Right forelimb (tissue), 1 donor: ENCODE measurements around the gene TMEM72.
A peak's percentile ranks its signal among the peaks of the same experiment; 100 is the strongest.

Source experiments
- DNase-seq: peaks from one replicate; pipeline ENCODE4 v3.0.0-alpha.2; 2018

TMEM72 gene

DNA sequence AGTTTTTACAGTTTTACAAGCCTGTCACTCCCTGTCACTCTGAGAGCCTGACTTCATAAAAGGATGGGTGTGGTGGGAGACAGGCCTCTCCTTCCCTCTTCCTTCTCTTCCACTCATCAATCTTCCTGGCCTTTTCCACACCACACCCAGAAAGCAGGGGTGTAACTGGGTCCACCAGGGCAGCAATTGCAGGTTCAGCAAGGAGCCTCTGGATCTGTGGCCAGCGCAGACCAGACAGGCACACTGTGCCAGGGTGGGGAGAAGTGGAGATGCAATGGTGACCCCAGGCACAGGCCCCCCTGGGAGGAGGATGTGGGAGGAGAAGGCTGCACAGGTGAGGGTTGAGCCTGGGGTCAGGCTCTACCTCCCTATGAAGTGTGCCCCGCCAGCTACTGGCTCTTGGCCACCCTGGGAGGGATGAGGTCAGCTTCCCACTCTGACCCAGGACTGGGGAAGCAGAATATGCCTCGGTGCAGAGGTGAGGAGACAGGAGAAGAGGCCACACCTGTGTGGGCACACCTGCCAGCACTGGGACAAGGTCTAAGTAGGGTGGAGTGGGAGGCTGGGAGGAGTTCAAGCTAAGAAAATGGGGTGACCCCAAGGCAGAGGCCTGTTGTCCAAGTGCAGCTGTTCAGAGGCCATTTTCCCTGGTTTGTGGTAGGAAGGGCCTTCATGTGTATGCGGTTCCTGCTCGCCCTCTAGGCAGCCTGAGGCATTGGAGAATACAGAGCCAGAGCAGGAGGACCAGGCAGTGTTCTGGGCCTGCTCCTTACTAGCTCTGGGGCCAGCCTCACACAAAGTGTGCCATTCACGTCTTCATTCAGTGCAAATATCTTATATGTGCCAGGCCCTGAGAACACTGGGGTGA lies 20.2 kb upstream of the TMEM72 start:
- DNase-seq, result peak; percentile 40

DNA sequence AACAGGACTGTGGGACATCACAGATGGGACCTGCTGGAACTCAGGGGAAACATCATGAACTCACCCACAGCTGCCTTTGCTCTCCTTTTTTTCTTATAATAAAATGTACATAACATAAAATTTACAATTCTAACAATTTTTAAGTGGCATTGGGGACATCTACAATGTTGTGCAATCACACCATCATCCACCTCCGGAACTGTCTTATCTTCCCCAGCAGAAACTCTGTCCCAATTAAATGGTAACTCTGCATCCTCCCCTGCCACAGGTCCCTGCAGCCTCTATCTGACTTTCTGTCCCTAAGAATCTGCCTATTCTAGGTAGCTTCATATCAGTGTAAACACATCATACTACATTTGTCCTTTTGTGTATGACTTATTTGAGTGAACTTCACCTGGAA lies 19.4 kb upstream of the TMEM72 start:
- DNase-seq, result no peak

DNA sequence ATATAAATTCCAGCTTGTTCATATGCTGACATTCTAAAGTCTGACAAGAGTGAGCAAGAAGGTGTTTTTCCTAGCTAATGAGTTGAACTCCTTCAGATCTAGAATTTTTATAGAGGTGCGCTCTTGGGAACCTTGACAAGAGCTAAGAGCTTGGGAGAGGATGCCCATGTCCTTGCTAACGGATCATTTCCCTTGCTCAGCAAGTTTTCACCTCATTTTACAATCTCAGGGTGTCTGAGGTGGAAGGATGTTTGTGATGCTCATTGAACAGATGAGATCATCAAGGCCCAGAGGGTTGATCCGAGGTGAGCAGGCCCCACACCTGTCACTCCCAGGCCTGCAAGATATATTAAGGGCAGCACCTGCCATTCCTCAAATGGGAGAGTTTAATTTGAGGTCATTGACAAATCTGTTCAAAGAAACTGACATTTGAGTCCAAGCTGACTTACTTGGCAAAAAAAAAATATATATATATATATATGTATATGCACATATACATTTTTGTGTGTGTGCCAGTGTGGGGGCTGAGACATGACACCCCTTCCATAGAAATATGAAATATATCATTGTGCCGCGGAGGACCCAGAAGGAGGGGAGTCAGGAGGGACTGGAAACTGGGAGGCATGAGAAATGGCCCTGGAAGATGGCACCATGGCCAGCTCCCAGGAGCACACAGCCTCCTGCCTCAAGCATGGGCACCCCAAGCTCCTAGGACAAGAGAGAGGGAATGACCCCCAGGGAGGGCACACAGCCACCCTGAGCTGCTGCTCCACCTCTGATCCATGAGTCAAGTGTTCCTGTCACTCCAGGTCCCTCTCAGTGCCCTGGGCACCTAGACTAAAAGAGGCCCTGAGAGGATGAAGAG lies 17.3 kb upstream of the TMEM72 start:
- no peak for DNase-seq

DNA sequence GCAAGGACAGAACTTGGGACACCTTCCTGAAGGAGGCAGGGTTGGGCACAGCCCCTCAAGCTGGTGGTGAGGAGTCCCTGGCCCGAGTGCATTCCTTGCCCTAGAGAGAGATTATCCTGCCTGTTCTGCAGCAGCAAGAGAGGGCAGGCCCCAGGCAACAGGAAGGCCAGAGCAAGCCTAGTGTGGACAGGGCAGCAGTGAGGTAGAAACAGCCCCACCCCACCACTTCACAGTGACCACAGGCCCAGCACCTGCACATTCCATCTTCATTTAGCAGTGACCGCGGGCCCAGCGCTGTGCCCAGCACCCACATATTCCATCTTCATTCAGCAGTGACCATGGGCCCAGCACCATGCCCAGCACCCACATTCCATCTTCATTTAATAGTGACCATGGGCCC lies 16.4 kb upstream of the TMEM72 start:
- DNase-seq, result no peak

DNA sequence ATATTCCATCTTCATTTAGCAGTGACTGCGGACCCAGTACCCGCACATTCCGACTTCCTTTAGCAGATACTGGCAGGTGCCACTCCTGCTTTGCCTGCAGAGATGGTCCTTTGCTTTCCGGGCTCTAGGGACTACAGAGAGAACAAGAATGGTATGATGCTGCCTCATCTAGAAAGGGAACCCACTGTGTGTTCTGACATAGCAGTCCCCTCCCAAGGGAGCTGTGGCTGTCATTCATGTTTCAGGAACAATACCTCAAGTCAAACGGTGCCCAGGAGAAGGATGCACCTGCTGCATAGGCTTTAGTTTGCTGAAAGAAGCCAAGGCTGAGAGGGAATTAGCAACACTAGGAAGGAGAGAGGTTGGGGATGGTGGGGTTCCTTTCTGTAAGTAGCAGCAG lies 15.9 kb upstream of the TMEM72 start:
- no peak for DNase-seq

DNA sequence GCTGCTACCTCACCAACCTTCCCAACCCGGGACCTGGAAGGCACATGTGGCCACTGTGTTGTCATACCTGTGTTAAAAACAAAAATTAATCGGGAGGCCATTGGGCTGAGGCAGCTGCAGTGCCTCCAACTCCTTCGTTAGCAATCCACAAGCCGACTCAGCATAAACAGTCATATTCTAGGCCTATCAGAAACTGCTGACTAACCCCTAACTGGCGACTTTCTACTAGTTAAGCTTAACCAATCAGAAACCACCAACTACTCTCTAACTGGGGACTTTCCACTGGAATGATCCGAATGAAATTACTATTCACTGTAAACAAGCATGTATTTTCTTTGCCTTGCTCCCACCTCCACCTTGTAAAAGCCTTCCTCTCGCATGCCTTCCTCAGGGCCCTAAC lies 14.1 kb upstream of the TMEM72 start:
- DNase-seq, result no peak

DNA sequence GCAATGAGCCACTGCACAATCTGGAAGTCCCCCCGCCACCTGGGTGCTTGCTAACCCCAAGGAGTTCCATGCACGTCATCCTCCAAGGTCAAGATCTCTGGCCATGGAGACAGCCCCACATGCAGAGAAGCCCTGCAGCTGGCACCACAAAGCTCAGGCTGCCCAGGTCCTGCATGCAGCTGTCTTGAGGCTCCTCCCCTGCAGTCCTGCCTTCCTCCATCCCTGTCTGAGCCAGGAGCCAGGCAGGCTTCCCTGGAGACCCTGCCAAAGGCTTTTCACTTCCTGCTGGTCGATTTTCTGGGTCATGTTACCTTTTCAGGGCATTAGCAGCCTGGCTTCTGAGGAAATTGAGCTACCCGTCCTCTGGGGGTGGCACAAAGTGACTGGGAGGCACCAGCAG lies 12.5 kb upstream of the TMEM72 start:
- DNase-seq, result no peak

DNA sequence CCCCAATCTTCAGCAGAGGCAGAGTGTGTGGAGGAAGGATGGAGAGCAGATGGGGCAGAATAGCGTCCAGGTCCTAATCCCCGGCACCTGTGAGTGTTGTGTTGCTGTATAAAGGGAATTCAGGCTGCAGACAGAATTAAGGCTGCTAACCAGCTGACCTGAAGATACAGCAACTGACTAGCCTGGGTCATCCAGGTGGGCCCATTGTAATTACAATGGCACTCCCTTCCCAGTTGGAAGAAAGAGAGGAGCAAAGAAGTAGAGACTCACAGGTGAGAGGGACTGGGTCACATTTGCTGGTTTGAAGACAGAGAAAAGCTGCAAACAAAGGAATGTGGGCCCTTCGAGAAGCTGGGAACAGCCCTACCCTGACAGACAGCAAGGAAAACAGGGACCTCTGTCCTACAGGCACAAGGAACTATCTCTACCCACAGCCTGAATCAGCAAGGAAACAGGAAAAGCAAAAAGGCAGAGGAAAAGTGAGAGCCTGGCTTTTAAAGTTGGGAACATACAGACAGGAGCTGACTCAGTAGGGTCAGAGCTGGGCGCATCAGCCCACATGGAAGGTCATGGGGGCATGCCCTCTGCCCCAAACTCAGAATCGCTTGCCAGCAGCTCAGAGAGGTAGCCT lies 11.6 kb upstream of the TMEM72 start:
- no peak for DNase-seq

DNA sequence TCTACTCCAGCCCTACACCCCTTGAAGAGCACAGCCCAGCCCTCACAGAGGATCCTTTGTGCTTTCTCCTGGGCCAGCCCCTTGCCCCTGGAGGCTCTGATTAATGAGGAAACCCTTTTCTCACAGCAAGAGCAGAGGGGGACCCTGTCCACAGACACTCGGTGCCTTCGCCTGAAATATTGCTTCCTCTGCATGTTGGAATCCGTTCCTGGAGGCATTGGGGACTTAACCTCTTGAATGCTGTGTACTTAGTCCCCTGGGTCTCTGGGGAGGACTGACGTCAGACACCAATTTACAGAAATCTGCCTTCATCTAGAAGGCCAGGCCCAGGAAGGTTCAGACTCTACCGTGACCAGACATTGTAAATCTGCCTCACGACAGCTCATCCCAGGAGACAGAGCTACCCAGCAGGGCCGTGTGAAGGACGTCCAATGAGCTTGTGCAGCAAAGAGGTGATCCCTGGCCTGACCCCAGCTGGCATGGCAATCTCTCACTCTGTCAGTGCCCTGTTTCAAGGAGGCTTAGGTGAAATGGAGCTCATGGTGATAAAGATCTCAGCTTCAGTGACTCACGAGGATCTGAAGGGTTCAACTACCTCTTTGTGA lies 8.1 kb upstream of the TMEM72 start:
- no peak for DNase-seq

DNA sequence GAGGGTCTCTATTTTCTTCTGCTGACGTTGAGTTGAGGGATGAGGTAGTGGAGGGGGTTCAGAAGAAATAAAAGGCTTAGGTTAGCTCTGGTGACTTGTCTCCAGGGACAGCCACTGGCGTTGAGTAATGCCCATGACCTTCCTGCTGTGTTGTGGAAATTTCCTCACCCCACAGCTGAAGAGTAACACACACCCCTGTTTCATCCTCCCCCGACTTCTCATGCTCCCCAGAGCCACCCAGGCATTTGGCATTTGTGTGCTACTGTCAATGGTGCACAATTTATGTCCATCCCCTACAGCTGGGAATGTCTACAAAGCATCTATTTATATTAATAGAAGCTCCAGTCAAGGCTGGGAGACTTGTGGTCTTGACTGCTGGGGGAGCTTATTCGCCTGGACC lies 4.7 kb upstream of the TMEM72 start:
- no peak for DNase-seq

DNA sequence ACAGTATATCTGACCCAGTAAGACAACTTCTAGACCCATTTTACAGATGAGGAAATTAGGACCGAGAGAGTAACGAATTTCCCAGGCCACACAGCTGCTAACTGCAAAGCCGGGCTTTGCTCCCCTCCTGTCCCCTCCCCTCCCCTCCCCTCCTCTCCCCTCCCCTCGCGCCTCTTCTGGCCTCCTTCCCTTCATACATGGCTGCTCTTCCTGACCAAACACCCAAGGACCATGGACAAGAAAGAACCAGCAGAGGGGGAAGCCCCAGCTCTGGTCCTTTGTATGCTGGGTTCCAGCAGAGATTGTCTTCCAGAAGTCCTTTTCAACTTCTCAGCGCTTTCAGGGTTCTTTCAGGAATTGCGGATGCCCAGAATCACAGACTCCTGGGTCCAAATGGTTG lies 3.6 kb upstream of the TMEM72 start:
- no peak for DNase-seq

DNA sequence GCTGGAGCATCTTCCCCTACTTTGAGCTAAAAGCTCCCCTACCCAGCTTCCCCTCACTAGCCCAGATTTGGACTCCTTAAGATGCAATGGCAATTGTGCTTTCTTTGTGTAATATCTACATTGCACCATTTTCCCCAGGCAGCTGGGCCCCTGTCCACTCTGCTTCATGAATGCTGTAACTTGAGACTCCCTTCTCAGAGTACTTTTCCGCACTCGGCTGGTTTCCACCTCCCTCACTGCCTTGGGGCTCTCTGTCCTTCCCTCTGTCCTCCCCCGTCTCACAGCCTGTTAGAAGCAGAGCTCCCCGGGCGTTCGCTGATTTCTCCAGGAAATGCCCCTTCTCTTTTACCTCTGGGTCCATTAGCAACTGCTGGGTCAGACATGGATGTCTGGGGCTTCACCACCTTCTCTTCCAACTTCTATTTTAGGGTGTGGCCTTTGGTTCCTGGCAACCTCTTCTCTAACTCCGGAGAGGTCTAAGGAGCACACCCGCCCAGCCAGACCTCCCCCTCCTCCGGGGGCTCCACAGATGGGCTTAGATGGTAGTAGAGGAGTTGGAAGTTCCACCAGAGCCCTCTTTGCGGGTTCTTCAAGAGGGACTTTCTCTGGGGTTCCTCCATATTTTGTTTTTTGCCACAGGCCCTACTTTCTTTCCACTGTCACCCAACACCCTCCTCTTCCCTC lies 2.9 kb upstream of the TMEM72 start:
- DNase-seq, result peak; percentile 71

DNA sequence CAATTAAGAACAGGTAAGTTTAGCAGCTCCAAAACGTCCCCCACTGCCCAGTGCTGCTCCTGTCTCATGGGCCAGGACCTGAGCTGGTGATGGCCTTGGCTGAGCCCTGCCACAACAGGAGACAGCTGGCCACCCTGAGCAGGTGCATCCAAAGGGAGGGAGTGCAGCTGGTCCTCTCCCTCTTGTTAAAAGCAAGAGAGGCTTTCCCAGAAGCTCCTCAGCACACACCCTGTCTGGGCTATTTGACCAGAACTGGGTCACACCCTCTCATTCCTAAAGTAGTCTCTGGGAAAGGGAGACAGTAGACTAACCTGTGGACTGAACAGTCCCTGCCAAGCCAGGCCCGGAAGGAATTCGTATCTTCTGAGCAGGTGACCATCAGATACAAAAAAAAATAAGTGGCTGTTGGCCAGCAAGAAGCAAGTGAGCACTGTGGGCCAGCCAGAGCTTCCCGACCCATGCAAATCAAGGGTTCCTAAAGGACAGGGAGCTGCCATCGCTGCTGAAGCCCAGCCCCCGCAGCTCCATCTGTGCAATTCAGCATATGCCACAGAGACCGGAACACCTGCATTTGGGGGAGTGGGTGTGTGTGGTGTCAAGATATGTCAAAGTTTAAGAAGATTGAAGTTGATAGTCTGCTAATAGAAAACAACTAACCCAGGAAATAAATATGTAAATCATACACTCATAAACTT lies 2.1 kb upstream of the TMEM72 start:
- DNase-seq, result no peak

DNA sequence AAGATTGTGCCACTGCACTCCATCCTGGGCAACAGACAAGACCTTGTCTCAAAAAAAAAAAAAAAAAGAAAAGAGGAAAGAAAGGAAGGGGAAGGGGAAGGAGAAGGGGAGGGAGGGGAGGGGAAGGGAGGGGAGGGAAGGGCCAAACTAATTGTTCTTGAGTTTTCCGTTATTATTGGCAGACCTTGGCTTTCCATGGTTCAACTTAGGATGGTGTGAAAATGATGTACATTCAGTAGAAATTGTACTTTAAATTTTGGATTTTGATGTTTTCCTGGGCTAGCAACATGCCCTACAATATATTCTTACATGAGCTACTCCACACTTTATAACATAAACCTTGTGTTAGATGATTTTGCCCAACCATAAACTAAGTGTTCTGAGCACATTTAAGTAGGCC lies 1.2 kb upstream of the TMEM72 start:
- no peak for DNase-seq

DNA sequence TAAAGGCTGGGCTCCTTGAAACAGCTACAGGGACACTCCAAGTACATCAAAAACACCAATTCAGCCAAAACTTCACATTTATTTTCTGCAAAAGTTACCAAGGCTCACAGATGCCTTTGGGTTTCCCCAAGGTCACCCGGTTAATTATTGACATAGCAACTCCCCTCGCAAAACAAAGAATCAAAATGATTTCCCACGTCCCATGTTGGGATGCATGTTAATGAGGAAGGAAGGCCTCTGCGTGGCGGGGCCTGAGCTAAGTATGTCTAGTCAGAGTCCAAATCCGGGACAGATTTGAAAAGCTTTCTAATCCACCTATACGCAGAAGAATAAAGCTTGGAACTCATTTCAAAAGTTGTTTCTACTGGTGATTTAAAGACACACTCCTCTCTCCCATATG lies 535 bp upstream of the TMEM72 start:
- DNase-seq, result no peak

DNA sequence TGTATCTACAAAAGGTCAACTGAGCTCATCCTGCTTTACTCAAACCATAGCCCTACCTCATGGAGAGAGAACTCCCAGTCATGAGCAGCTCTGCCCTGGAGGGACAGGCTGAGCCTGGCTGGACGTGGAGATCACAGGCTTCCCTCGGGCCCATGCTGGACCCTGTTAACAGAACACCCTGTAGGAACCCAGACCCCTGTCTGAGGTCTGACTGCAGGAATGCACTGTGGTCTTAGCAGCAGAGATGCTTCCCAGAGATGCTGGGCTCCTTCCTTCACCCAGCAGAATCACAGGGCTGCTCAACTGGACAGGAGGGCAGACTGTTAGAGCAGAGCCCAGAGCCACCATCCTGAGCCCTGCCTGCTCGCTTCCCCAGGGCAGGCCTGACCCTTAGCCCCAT lies 814 bp downstream of the TMEM72 start:
- DNase-seq, result no peak

DNA sequence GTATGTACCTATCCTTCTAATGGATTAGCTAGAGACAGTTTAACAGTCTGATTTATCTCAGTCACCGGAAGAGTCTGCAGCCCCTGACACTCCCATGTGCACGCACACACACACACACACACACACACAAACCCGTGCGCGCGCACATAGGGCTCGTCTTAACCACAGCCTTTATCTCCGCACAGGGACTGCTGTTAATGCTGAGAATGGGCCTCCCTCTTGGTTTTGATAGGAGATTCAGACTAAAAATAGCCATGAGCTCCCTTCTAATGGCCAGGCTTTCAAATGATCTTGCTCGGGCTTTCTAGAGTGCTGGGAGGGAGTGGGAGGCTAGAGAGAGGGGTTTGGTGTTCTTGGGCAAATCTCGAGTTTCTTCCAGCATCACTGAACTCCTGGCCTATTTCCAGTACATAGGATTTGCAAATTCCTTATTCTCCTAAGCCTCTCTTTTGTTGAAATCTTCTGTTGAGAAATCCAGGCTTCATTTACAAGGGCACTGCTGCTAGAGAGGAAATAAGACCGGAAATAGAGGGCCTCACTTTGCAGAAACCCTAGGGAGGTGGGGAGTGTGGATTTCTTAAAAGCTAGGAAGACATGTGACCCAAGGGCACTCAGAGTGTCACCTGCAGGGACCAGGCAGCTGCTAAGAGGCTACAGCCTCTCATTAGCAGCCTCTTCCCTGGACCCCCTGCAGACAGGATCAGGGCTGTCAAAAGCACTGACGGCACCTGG lies 2.4 kb downstream of the TMEM72 start:
- DNase-seq, result no peak

DNA sequence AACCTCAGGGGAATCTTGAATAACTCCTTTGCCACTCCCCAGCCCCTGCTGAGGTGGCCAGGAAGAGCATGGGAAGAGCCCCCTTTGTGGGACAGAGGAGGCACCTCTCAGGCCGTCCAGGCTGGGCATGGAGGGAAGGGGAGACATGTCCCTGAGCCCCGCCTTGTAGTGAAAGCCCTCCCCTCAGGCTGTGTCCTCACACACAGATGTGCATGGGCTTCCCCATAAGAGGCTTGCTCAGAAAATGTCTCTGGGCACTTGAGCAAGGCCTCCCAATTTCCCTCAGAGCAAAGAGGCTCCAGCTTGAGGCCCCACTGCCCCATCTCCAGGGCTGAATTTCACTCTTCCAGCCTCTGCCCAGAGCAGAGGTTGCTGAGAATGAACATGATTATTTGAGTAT lies 3.8 kb downstream of the TMEM72 start:
- no peak for DNase-seq

DNA sequence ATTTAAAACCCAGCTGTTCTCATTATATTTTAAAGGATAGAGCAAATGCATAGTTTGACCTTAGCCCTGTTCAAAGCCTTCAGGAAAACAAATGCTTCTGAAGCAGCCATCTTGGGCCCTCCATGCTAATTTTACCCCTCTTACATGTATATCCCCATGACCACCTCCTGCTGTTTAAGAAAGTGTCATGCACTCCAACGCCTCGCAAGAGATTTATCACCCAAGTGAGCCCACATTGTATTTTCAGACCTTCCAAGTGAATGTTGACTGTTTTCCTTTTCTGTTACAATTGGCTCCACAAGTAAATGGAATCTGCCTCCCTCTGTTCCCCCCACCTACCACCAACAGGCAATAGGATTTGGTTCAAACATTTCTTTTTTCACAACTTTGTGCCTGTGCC lies 5.3 kb downstream of the TMEM72 start:
- no peak for DNase-seq

DNA sequence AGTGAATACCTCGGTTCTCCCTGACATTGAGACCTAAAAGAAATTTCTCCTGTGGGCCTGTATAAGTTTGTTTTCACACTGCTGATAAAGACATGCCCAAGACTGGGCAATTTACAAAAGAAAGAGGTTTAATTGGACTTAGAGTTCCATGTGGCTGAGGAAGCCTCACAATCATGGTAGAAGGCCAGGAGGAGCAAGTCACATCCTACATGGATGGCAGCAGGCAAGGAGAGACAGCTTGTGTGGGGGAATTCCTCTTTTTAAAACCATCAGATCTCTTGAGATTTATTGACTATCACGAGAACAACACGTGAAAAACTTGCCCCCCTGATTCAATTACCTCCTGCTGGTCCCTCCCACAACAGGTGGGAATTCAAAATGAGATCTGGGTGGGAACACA lies 6.7 kb downstream of the TMEM72 start:
- no peak for DNase-seq

DNA sequence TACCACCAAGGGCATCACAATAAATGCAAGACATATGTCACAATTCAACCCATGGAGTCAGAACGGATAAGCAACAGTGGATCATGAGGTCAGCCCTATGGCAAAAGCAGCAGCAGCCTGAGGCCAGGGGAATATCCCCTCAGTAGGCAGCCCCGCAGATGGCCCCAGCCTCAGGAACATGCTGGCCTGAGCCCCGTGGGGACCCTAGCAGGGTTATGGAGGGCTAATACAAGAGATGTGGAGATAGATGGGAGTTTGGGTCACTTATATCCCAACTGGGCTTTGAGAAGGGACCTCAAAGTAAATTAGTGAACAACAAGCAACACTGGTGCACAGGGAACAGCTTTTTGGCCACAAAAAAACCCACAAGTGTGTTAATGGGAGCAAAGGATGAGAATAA lies 9.1 kb downstream of the TMEM72 start:
- DNase-seq, result no peak
